WTC11 (cell line): ENCODE measurements around the gene KCNT1.

Experiments
- FOXJ3 ChIP-seq: sonication (generic); formaldehyde crosslinking; IDR thresholded peaks from 2 replicates; pipeline ENCODE4 v1.9.0; 2021; ENCODE audit warnings: missing genetic modification reagents, mild to moderate bottlenecking, borderline replicate concordance
- JAZF1 ChIP-seq: fragments of 250-450 bp; sonication (Bioruptor Pico); IDR thresholded peaks from 2 replicates; pipeline ENCODE4 v1.9.0; 2021; ENCODE audit warnings: moderate library complexity, mild to moderate bottlenecking, inconsistent platforms
- KAT7 ChIP-seq: sonication (generic); formaldehyde crosslinking; IDR thresholded peaks from 2 replicates; pipeline ENCODE4 v1.8.1; 2023; ENCODE audit warnings: missing genetic modification reagents, mild to moderate bottlenecking, borderline replicate concordance
- NFATC4 ChIP-seq: fragments of 250-450 bp; sonication (Bioruptor Pico); IDR thresholded peaks from 2 replicates; pipeline ENCODE4 v1.9.0; 2021; ENCODE audit warnings: mild to moderate bottlenecking
- NR2C2 ChIP-seq: sonication (generic); formaldehyde crosslinking; IDR thresholded peaks from 2 replicates; pipeline ENCODE4 v1.8.0; 2022; ENCODE audit warnings: mild to moderate bottlenecking, missing genetic modification reagents
- SMAD4 ChIP-seq: sonication (generic); formaldehyde crosslinking; IDR thresholded peaks from 2 replicates; pipeline ENCODE4 v1.8.0; 2022; ENCODE audit warnings: mild to moderate bottlenecking, missing genetic modification reagents
- TEAD4 ChIP-seq: sonication (generic); formaldehyde crosslinking; IDR thresholded peaks from 2 replicates; pipeline ENCODE4 v1.8.0; 2022; ENCODE audit warnings: mild to moderate bottlenecking, missing genetic modification reagents
- ZNF532 ChIP-seq: fragments of 250-450 bp; sonication (Bioruptor Pico); IDR thresholded peaks from 2 replicates; pipeline ENCODE4 v1.9.0; 2021; ENCODE audit warnings: mild to moderate bottlenecking, borderline replicate concordance
- TF ChIP-seq, protein P1 (sequence below): fragments of 200-600 bp; IDR thresholded peaks from 2 replicates; pipeline ENCODE4 v1.8.0; 2022; ENCODE audit warnings: antibody characterized with exemption

DNA sequence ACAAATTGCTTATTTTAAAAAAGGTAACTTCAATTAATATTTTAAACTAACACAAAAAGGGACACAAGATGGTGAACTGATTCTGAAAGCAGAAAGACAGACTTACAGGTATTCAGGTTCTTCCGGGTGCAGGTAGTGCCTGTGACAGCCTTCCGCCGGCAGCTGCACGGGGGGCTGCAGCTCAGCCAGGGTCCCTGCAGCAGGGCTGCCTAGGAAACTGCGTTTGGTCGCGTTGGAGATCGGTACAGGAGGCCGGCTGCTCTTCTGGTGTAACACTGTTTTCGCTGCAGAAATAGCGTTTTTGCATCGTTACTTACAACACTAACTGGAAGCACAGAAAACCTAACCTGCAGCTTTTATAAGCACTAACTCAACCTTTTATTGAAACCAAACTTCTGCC is 125.3 kb downstream of the KCNT1 start:
- TF ChIP-seq, protein P1, sequence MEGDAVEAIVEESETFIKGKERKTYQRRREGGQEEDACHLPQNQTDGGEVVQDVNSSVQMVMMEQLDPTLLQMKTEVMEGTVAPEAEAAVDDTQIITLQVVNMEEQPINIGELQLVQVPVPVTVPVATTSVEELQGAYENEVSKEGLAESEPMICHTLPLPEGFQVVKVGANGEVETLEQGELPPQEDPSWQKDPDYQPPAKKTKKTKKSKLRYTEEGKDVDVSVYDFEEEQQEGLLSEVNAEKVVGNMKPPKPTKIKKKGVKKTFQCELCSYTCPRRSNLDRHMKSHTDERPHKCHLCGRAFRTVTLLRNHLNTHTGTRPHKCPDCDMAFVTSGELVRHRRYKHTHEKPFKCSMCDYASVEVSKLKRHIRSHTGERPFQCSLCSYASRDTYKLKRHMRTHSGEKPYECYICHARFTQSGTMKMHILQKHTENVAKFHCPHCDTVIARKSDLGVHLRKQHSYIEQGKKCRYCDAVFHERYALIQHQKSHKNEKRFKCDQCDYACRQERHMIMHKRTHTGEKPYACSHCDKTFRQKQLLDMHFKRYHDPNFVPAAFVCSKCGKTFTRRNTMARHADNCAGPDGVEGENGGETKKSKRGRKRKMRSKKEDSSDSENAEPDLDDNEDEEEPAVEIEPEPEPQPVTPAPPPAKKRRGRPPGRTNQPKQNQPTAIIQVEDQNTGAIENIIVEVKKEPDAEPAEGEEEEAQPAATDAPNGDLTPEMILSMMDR, result no peak
- no peak for TF ChIP-seq FOXJ3
- no peak for TF ChIP-seq SMAD4 (CRISPR knock-in tag)
- no peak for TF ChIP-seq ZNF532
- TF ChIP-seq KAT7, result no peak
- no peak for TF ChIP-seq TEAD4 (CRISPR knock-in tag)
- TF ChIP-seq JAZF1, result no peak
- no peak for TF ChIP-seq NFATC4 (CRISPR knock-in tag)
- no peak for TF ChIP-seq NR2C2 (CRISPR knock-in tag)
